ENCODE results near the gene JARID2. TPM values are rescaled to one million over a fixed set of nuclear protein-coding genes. Genes with fewer than 3 reads are reported as not detected.

JARID2 gene
- total and polyA plus RNA-seq, 2 of the 8 experiments (the other 6 are each of a cell fraction or from before 2014, with no cell fraction given) = 60.1 to 239 TPM

GRCh38 chr6:15547400-15547799, 301.5 kb downstream of the JARID2 start:
- Histone ChIP-seq H4K5ac (ENCODE audit: insufficient read length, low read depth, low read length) (no peak overlapping the region), H3K23ac (ENCODE audit: insufficient read length) (no peak overlapping the region), H3K79me2 (ENCODE audit: control insufficient read depth in 1 of 2, insufficient read depth in 2 of 2, low read length in 2 of 2) (no peaks in the 10 kb centered on the region), H3K27ac (ENCODE audit: low read depth, low read length) (no peak overlapping the region), H3K27me3 (replicated peaks in 1 of 4; ENCODE audit: control insufficient read depth in 3 of 4, extremely low read depth in 1 of 4, insufficient read depth in 3 of 4, low read length in 3 of 4) (no peaks in the 10 kb centered on the region), H2BK120ac (replicated peaks; ENCODE audit: low read depth, low read length) (no peak overlapping the region), H3K14ac (ENCODE audit: insufficient read length) (no peak overlapping the region), H4K20me1 (replicated peaks in 1 of 2; ENCODE audit: control insufficient read depth in 1 of 2, insufficient read depth in 2 of 2, low read length in 2 of 2) (peaks cover 0 to 3% of the 10 kb centered on the region in 2 experiments), H4K91ac (replicated peaks; ENCODE audit: insufficient read length, low read length) (no peak overlapping the region), H2BK5ac (ENCODE audit: low read depth, low read length) (no peak overlapping the region), H2BK15ac (ENCODE audit: low read length) (no peak overlapping the region), H2AK5ac (ENCODE audit: low read depth, low read length) (no peak overlapping the region), H3K79me1 (ENCODE audit: low read depth, low read length) (no peaks in the 10 kb centered on the region), H3K56ac (replicated peaks; ENCODE audit: insufficient read length, low read depth, low read length) (no peak overlapping the region), H3K36me3 (ENCODE audit: control insufficient read depth in 2 of 4, insufficient read depth in 4 of 4, low read length in 3 of 4) (no peaks in the 10 kb centered on the region), H3K18ac (ENCODE audit: extremely low read depth, low read length) (no peak overlapping the region), H3K4me1 (replicated peaks in 1 of 4; ENCODE audit: control insufficient read depth in 3 of 4, insufficient read depth in 4 of 4, low read length in 3 of 4) (peaks cover 0 to 10% (median 6%) of the 10 kb centered on the region in 4 experiments; a peak in 4 of 7 replicates), H4K8ac (ENCODE audit: extremely low read depth, insufficient read depth, low read length) (no peak overlapping the region), H3K9ac (replicated peaks in 1 of 4; ENCODE audit: extremely low read depth in 1 of 4, low read depth in 3 of 4, low read length in 3 of 4) (no peak overlapping the region), H2BK20ac (ENCODE audit: low read length) (no peak overlapping the region), H3K9me3 (ENCODE audit: insufficient read depth in 2 of 2, low read depth in 1 of 2, low read length in 1 of 2) (no peaks in the 10 kb centered on the region), H3K4me2 (ENCODE audit: insufficient read depth in 1 of 2, low read depth in 2 of 2, low read length in 2 of 2) (no peak overlapping the region), H2BK12ac (ENCODE audit: low read depth, low read length) (no peak overlapping the region), H2AFZ (ENCODE audit: low read length) (no peak overlapping the region), H3K4ac (replicated peaks; ENCODE audit: insufficient read length, low read depth, low read length) (no peak overlapping the region), H3K23me2 (ENCODE audit: low read depth, low read length) (no peaks in the 10 kb centered on the region), H3K4me3 (ENCODE audit: extremely low read depth in 1 of 4, insufficient read depth in 2 of 4, low read depth in 3 of 4, low read length in 4 of 4) (no peak overlapping the region)
- 87% methylated on average over 5 of the region's 5 CpGs; no CpG with 5 or more reads in 1 of the 2 experiments for WGBS, 2 experiments (ENCODE audit: extremely low coverage in 1 of 2, insufficient coverage in 1 of 2, insufficient read length in 1 of 2, insufficient replicate concordance in 2 of 2, low coverage in 1 of 2, low lambda C conversion rate in 2 of 2, missing lambda C conversion rate in 1 of 2)
- ChIA-PET CTCF (ENCODE audit: partially characterized antibody) (no interaction called here), POLR2A (ENCODE audit: partially characterized antibody) (no interaction called here)
- TF ChIP-seq TCF12 (IDR thresholded peaks at IDR 0.05; ENCODE audit: low read depth, low read length) = no peak
- TF ChIP-seq KDM1A (IDR thresholded peaks at IDR 0.05; ENCODE audit: borderline replicate concordance, low read length) = no peak
- TF ChIP-seq, protein P1, sequence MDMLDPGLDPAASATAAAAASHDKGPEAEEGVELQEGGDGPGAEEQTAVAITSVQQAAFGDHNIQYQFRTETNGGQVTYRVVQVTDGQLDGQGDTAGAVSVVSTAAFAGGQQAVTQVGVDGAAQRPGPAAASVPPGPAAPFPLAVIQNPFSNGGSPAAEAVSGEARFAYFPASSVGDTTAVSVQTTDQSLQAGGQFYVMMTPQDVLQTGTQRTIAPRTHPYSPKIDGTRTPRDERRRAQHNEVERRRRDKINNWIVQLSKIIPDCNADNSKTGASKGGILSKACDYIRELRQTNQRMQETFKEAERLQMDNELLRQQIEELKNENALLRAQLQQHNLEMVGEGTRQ (IDR thresholded peaks at IDR 0.05; ENCODE audit: low read length) = no peak
- FAIRE-seq (no peak), DNase-seq (ENCODE audit: low read depth in 1 of 2, low spot score in 2 of 2) (no peak)
